GM21360 (cell line): ENCODE results near the gene CXCL3.
"Not testable (repeated sequence)": the region's sequence is repeated elsewhere in the genome, so short reads cannot be mapped to it uniquely, and the experiment has no call there.

Source experiments
- ATAC-seq: cut with Tn5 transposase; IDR thresholded peaks from one replicate; pipeline ENCODE4 v1.9.1; 2021; ENCODE audit warnings: mild to moderate bottlenecking, moderate library complexity; ENCODE audit not compliant: unreplicated experiment

CXCL3 gene

DNA sequence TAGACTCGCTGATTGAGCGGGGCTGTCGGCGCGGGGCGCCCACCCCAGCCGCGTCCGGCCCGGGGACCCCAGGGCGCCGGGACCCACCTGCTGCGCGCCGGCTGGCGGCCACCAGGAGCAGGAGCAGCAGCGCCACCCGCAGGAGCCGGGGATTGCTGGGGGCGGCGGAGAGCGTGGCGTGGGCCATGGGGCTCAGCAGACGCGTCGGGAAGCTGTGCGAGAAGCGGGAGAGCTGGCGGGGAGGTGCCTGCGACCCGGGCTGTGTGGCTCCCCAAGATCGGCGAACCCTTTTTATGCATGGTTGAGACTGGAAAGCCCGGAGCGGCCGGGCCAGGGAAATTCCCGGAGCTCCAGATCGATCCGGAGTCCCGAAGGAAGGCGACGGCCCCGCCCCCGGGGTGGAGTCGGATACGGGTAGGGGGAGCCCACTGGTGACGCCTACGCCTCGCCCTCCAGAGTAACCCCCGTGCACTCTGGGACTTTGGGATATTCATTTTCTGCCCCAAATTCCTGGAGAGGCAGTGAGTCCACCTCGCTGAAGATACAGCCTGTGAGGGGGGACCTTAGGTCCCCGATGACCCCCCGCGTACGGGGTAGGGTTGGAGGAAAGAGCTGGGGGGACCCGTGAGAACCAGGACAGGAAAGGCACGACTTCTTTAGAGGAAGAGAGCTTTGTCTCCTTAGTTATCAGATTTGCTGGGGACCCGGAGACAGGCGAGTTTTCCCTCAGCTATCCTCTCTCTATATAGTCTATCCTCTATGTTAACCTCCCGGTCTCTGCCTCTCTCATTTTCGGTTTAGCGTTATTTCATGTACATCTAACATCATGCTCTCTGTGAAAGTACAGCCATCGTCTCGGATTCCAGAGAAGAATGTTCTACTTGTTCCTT lies at the start of gene CXCL3:
CXCL3 (minus strand) TSS at position 265 of the 890 bp plus-strand sequence; CDS start at position 187, 78 bp downstream.
- ATAC-seq: peak; percentile 53

DNA sequence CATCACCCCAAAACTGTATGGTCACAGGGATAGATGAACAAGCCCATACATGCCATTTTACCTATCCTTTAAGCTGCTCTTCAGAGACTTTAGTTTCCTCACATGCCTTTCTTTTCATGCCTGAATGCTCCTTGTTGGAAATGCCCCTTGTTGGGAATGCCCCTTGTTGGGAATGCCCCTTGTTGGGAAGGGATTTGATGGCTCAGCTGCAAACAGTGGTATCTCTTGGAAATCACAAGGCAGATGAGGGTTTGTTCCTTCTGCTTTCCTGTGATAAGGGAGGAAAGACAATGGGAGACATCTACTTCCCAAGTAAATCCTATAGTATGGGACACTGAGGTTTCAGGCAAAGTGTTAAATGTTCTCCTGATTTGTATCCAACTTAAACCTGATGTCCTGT lies 49.0 kb upstream of the CXCL3 start:
- no peak for ATAC-seq

DNA sequence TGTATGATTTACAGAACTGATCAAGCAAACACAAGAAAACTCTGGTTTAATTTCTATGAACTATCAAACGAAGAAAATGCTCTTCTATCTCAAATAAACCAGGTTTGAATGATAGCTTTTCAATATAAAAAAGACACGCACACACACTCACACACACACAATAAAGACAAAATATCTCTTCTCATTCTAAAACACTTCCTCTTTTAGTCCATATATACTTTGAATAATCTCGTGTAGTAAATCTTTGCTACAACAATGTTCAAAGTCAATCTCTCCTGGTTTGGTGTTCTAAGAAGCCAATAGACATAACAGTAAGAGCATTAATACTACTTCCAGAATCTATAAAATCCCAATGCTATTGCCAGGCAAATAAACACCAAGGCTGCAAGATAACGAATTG lies 47.2 kb upstream of the CXCL3 start:
- ATAC-seq: no peak

DNA sequence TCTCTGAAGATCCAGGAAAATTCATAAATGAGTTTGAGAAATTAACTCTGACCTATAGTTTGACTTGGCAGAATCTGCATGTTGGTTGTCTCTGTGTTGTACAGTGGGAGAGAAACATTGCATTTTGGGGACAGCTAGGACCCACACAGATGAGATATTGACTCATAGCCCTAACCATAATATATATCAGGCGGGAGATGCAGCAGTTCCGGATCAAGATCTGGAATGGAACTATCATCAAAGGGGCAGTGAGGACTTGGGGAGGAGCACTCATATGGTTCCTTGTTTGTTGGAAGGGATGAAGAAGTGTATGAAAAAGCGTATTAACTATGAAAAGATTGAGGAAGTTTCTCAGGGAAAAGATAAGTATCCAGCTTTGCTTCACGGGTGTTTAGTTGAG lies 46.5 kb upstream of the CXCL3 start:
- no peak for ATAC-seq

GRCh38 chr4:74083546-74083945 lies 45.1 kb upstream of the CXCL3 start:
- ATAC-seq: no peak

GRCh38 chr4:74081035-74081434 lies 42.5 kb upstream of the CXCL3 start:
- ATAC-seq: no peak

DNA sequence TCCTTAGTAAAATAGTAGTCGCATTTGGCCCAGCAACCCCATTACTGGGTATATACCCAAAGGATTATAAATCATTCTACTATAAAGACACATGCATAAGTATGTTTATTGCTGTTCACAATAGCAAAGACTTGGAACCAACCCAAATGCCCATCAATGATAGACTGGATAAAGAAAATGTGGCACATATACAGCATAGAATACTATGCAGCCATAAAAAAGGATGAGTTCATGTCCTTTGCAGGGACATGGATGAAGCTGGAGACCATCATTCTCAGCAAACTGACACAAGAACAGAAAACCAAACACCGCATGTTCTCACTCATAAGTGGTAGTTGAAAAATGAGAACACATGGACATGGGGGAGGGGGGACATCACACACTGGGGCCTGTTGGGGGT lies 41.9 kb upstream of the CXCL3 start:
- not testable (repeated sequence) for ATAC-seq

DNA sequence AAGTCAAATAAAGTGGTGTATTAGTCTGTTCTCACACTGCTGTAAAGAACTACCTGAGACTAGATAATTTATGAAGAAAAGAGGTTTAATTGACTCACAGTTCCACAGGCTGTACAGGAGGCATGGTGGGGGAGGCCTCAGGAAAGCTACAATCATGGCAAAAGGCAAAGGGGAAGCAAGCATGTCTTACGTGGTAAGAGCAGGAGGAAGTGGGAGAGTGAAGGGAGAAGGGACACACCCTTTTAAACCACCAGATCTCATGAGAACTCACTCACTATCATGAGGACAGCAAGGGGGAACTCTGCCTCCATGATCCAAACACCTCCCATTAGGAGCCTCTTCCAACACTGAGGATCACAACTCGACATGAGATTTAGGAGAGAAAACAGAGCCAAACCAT lies 40.5 kb upstream of the CXCL3 start:
- ATAC-seq: not testable (repeated sequence)

GRCh38 chr4:74073358-74073757 lies 34.9 kb upstream of the CXCL3 start:
- no peak for ATAC-seq

DNA sequence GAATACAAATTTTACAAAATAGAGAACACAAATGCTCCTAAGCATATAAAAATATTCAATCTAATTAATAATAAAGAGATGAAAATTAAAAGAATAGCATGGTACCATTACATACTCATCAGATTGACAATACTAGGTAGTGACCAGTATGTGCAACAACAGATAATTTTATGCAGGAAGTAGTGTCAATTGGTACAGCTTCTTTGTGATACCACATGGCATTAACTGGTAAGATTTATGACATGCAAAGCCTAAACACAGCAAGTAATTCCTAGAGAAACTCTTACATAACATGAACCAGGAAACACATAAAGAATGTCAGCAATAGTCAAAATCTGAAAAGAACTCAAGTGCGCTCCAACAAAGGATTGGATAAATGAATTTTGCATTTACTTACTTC lies 34.2 kb upstream of the CXCL3 start:
- no peak for ATAC-seq

DNA sequence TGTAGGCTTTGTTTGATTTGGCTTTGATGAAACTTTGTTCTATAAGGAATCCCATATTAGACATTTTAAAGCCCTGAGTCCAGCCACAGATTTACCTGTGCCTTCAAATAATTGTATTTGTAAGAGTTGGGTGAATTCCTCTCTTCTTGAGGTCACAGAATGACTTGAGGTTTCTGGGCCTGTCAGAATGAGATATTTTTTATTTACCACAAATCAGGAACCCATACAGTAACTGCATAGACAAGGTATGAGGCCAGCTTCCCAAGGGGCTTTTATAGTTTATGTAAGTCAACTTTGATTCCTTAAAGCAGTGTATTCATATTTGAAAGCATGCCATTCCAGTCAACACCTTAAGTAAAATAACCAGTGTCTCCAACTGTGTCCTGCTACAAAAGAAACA lies 29.1 kb upstream of the CXCL3 start:
- no peak for ATAC-seq

DNA sequence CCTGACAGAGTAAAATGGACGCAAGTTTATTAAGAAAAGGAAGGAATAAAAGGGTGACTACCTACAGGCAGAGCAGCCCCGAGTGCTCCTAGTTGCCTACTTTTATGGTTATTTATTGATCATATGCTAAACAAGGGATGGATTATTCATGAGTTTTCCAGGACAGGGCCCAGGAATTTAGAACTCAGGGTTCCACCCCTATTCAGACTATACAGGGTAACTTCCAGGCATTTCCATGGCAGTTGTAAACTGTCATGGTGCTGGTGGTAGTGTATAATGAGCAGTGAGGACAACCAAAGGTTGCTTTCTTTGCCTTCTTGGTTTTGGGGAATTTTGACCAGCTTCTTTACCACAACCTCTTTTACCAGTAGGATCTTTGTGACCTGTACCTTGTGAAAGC lies 27.7 kb upstream of the CXCL3 start:
- no peak for ATAC-seq

DNA sequence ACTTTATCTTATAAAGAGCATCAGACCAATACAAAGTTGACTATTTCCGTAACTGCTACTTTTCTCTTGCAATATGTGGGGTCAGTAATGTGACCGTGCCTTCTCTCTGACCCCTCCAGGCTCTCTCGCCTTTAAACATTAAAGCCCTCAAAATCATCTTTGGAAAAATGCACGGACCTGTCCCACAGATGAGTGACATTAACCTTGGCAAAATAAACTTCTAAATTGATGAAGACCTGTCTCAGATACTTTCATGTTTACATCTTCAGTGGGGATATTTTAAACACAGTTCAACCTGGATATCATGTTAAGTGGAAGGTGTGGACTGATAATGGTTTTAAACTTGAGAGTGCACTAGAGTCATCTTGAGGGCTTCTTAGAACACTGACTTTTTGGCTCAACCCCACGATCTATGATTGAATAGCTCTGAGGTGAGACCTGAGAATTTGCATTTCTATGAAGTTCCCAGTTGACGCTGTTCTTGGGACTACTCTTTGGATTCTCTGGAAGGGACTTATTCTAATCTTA lies 26.7 kb upstream of the CXCL3 start:
- ATAC-seq: no peak

GRCh38 chr4:74063859-74064258 lies 25.4 kb upstream of the CXCL3 start:
- no peak for ATAC-seq

DNA sequence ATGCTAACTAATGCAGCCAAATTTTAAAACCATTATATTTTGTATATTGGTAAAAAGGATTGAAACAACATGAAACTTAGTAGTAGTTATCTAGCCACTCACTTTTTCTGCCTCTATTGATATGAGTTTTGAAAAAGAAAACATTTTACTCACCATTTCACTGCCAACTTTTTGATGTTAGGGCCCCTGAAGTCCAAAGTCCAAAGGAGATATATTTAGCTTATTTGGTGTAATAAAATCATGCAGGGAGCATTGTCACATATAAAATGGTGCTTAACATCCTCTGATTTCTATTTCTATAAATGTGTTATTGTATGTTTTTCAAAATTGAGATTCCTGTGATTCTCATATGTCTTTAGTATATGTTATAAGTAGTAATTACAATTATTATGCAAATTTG lies 24.5 kb upstream of the CXCL3 start:
- ATAC-seq: no peak

GRCh38 chr4:74061430-74061829 lies 22.9 kb upstream of the CXCL3 start:
- no peak for ATAC-seq

DNA sequence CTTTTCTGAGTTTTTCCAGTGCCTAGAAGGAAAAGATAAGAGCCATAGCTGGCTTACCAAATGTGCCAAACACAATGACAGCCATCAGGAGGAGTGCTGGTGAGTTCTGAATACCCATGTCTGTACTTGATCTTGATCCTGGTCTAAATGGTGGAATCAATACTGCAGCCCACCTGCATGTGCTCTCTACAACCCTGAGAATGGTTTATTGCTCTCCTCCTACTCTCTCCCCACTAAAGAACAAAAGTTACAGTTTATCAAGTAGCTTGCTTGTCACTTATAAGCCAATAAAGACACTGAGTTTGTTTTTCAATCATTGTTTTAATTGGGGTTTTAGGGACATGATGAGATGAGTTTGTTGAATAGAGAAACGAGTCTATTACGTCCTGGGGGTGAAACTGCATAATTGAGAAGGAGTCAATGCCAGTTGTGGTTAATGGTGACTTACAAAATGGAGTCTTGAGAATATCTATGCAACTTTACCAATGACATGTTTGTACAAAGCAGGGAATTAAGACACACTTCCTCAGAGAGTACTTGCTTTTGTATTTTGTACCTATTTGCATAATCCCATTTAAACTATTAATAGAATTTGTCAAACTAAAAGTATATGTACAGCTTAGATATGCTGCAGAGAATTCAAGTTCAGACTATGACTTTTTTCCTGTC lies 20.8 kb upstream of the CXCL3 start:
- ATAC-seq: no peak

GRCh38 chr4:74058048-74058651 lies 19.7 kb upstream of the CXCL3 start:
- no peak for ATAC-seq

DNA sequence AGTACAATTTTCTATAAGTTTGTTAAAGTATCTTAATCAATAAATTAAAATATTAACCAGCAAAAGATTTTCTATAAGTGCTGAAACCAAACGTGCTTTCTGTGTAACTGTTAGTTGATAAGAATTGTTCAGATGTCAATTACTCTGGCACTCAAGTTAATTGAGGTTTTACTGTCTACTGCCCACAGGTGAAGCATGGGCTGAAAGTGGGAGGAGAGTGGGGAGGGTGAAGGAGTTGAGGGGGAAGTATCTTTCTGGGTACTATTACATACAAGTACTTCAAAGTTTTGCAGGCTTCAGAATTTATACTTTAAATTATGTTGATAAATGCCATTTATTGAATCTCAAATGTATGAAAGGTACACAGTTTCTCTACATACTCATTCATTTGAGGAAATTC lies 19.1 kb upstream of the CXCL3 start:
- ATAC-seq: no peak

DNA sequence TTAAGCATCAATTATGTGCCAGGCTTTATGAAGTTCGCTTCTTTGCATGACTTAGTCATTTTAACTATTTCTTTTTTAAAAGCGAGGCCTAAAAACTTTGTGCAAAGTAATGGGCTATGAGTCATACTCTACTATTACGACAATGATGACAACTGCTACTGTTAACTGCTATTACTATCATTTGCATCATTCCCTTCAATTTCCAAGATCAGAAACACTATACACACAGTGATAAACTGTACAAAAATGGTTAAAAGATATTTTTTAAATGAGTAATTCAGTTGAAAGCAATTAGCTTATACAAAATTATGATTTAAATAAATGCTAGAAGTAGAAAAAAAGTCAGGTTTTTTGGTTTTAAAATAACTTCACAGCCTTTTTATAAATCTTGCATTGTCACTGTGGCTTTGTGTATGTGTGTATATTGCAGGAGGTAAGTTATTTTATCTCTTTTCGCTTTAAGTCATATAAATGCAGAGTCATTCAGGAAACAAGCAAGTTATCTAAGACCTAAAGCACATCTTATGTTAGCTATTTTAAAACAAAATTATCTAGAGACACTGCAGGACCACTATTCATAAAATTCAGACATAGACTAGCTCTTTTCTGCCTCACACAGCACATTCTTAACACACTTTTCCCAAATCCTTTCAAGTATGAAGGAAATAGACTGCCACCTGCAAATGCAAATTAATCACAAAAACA lies 18.5 kb upstream of the CXCL3 start:
- ATAC-seq: no peak
